A673 (cell line): ENCODE data around the gene PDCD10. TPM values are rescaled to one million over a fixed set of nuclear protein-coding genes. Genes with fewer than 3 reads are reported as not detected.

Source experiments
- BruUV-seq: library from RNA; stranded (reverse); fragments of 400-500 nt; replicated peaks from 2 replicates; lab custom pipeline; 2021; lab: Mats Ljungman, UMichigan
- CTCF ChIA-PET: fragments of 300-600 bp; sonication (Branson Sonifier 250); formaldehyde crosslinking; loops from one replicate; lab custom pipeline; 2022; ENCODE audit warnings: antibody characterized with exemption; lab: Charles Lee
- POLR2A ChIA-PET: fragments of 300-600 bp; sonication (Branson Sonifier 250); formaldehyde crosslinking; loops from one replicate; lab custom pipeline; 2022; ENCODE audit warnings: antibody characterized with exemption; ENCODE audit not compliant: low non-redundant PET; lab: Charles Lee
- DNase-seq: peaks from one replicate; pipeline ENCODE4 v3.0.0-alpha.2; 2015; ENCODE audit warnings: low spot score
- H3K27ac ChIP-seq: fragments of 200-600 bp; sonication (generic); 2 replicates; pipeline ENCODE4 v1.5.1; 2016; ENCODE audit warnings: mixed run types, low read depth, mild to moderate bottlenecking, mixed read lengths, antibody characterized with exemption, low read length; ENCODE audit not compliant: poor library complexity, severe bottlenecking
- H3K27me3 ChIP-seq: fragments of 200-600 bp; sonication (generic); replicated peaks from 2 replicates; pipeline ENCODE4 v1.6.1; 2017; ENCODE audit warnings: mixed run types, low read depth, mild to moderate bottlenecking, mixed read lengths, antibody characterized with exemption, low read length; ENCODE audit not compliant: insufficient read depth, poor library complexity
- H3K36me3 ChIP-seq: fragments of 200-600 bp; sonication (generic); 2 replicates; pipeline ENCODE4 v1.6.1; 2016; ENCODE audit warnings: mixed run types, mild to moderate bottlenecking, mixed read lengths, antibody characterized with exemption, low read length; ENCODE audit not compliant: insufficient read depth, poor library complexity, severe bottlenecking
- H3K4me1 ChIP-seq: fragments of 200-600 bp; sonication (generic); 2 replicates; pipeline ENCODE4 v1.6.1; 2017; ENCODE audit warnings: mixed run types, mild to moderate bottlenecking, mixed read lengths, antibody characterized with exemption, low read length; ENCODE audit not compliant: insufficient read depth, poor library complexity, severe bottlenecking
- H3K4me3 ChIP-seq: fragments of 200-600 bp; sonication (generic); 2 replicates; pipeline ENCODE4 v1.5.1; 2016; ENCODE audit warnings: low read depth, mixed run types, mild to moderate bottlenecking, mixed read lengths, low read length; ENCODE audit not compliant: poor library complexity, severe bottlenecking
- H3K9me3 ChIP-seq: fragments of 200-600 bp; sonication (generic); 2 replicates; pipeline ENCODE4 v1.6.1; 2016; ENCODE audit warnings: mixed run types, low read depth, mild to moderate bottlenecking, mixed read lengths, antibody characterized with exemption, low read length; ENCODE audit not compliant: poor library complexity, severe bottlenecking
- EZH2 ChIP-seq: fragments of 200-600 bp; sonication (generic); IDR thresholded peaks from 2 replicates; pipeline ENCODE4 v1.6.1; 2017; ENCODE audit warnings: borderline replicate concordance, low read depth, mild to moderate bottlenecking, mixed read lengths, antibody characterized with exemption, low read length; ENCODE audit not compliant: poor library complexity, severe bottlenecking
- intact Hi-C: fragments of 100-400 bp; cut with micrococcal nuclease; formaldehyde crosslinking; loops from one replicate; pipeline ENCODE4 v1.10.0; 2022; ENCODE audit not compliant: unreplicated experiment
- total RNA-seq: library from RNA; stranded (reverse); gene quantifications from 2 replicates; pipeline ENCODE4 v1.2.3, GENCODE V29; 2021
- TF ChIP-seq, protein P1 (sequence below): fragments of 300-800, 200-600 bp; sonication (generic); conservative IDR thresholded peaks from 2 replicates; pipeline ENCODE4 v1.5.1; 2017; ENCODE audit warnings: low read depth, mild to moderate bottlenecking, antibody characterized with exemption, low read length, moderate library complexity, mixed read lengths

The PDCD10 gene
- total RNA-seq, 1 experiment from 2014 or later, result 47.0 TPM

DNA sequence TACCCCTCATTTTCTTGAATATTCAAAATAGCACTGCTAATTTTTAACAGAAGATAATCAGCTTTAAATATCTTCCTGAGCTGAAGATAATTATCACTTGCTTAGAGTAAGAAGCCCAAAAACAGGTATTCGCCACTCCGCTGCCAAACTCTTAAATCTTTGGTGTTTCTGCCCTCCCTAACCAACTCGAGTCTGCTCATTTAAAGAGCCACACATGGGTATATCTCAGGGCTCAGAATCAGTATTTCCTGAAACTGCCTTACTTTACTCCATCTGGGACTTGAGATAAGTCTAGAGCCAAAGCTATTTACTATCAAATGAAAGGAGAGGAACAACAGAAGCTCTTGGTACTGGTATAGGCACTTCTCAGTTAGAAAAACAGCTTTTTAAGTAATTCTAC is 10.8 kb downstream of the PDCD10 start:
- Histone ChIP-seq H3K27ac (no peak overlapping the region), H3K9me3 (no peaks in the 10 kb centered on the region), H3K4me3 (no peak overlapping the region), H3K27me3 (no peaks in the 10 kb centered on the region), H3K36me3 (peaks cover 9% of the 10 kb centered on the region), H3K4me1 (no peaks in the 10 kb centered on the region)
- no peak for TF ChIP-seq EZH2
- intact Hi-C loops, result no loop called here
- ChIA-PET CTCF (no interaction called here), POLR2A (no interaction called here)
- DNase-seq, result no peak
- BruUV-seq, result no TSS peak

DNA sequence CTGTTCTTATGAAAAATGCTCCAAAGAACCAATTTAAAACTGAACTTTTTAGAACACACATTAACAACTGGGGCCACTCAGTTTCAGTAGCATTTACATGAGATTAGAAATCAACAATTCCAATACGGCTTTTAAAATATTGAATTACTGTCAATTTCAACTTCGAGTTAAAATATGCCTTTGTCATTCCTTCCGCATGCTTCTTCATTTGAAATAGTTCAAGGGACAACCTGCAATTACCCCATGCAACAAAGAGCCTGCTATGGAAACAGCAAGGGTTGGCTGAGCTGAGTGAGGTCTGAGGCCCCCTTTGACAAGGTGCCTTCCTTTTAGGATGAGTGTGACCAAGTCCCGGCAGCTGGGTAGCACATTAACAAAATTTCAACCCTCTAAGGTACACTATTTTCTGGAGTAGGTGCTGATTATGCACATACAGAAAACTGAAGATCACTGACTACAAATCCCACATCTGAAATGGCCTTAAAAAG is 11.6 kb downstream of the PDCD10 start:
- intact Hi-C loops, result no loop called here
- Histone ChIP-seq H3K4me3 (no peak overlapping the region), H3K27ac (no peak overlapping the region), H3K4me1 (no peaks in the 10 kb centered on the region), H3K27me3 (no peaks in the 10 kb centered on the region), H3K36me3 (peaks cover 17% of the 10 kb centered on the region), H3K9me3 (no peaks in the 10 kb centered on the region)
- no peak for TF ChIP-seq EZH2
- TF ChIP-seq, protein P1, sequence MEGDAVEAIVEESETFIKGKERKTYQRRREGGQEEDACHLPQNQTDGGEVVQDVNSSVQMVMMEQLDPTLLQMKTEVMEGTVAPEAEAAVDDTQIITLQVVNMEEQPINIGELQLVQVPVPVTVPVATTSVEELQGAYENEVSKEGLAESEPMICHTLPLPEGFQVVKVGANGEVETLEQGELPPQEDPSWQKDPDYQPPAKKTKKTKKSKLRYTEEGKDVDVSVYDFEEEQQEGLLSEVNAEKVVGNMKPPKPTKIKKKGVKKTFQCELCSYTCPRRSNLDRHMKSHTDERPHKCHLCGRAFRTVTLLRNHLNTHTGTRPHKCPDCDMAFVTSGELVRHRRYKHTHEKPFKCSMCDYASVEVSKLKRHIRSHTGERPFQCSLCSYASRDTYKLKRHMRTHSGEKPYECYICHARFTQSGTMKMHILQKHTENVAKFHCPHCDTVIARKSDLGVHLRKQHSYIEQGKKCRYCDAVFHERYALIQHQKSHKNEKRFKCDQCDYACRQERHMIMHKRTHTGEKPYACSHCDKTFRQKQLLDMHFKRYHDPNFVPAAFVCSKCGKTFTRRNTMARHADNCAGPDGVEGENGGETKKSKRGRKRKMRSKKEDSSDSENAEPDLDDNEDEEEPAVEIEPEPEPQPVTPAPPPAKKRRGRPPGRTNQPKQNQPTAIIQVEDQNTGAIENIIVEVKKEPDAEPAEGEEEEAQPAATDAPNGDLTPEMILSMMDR, result no peak
- no peak for DNase-seq
- ChIA-PET CTCF (no interaction called here), POLR2A (no interaction called here)
- BruUV-seq, result no TSS peak

DNA sequence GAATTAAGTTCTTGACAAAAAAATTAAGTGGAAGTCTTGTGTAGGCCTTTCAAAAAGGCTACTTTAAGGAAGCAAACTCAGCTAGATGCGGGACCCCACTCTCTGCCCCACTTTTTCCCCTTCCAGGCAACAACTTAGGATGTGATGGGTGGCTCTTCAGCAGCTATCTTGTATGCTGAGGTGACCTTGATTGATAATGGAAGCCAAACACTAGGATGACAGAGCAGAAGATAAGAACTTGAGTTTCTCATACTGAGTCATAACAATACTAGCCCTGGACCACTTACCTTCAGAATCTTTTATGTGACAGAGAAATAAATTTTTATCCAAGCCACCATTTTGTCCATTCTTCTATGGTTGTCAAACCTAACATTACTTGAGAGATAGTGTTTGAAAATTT is 16.1 kb downstream of the PDCD10 start:
- Histone ChIP-seq H3K4me1 (no peaks in the 10 kb centered on the region), H3K36me3 (peaks cover 18% of the 10 kb centered on the region), H3K4me3 (no peak overlapping the region), H3K27ac (no peak overlapping the region), H3K27me3 (no peaks in the 10 kb centered on the region), H3K9me3 (no peaks in the 10 kb centered on the region)
- DNase-seq, result no peak
- intact Hi-C loops, result no loop called here
- ChIA-PET CTCF (no interaction called here), POLR2A (no interaction called here)
- TF ChIP-seq EZH2, result no peak
- TF ChIP-seq, protein P1, result no peak
- no TSS peak for BruUV-seq

DNA sequence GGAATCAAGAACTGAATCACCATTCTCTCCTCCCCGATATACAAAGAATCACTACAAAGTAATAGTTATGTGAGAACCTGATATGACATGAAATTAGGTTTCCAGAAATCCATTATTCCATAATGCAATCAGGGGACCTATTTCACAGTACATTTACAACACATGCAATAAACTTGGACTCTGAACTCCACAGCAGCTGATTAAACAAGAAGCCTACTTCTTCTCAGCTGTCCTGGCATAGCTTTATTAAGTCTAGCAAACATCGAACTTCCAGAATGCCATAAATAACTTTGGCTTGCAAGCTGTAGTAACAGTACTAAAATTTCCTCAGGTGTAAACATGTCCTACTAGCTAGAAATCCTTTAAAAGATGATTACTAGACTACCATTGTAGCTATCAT is 17.8 kb downstream of the PDCD10 start:
- intact Hi-C loops, result no loop called here
- H3K4me3 ChIP-seq, result no peak overlapping the region
- ChIA-PET CTCF (no interaction called here), POLR2A (no interaction called here)
- H3K27me3 ChIP-seq, result no peaks in the 10 kb centered on the region
- no peak overlapping the region for H3K27ac ChIP-seq
- TF ChIP-seq EZH2, result no peak
- TF ChIP-seq, protein P1, result no peak
- no peaks in the 10 kb centered on the region for H3K4me1 ChIP-seq
- no TSS peak for BruUV-seq
- peaks cover 18% of the 10 kb centered on the region for H3K36me3 ChIP-seq
- no peak for DNase-seq
- H3K9me3 ChIP-seq, result no peaks in the 10 kb centered on the region
